Heart right ventricle (tissue), 16 donors: ENCODE measurements around the gene ALG10. TPM values are rescaled to one million over a fixed set of nuclear protein-coding genes. Genes with fewer than 3 reads are reported as not detected.
"Not testable (repeated sequence)": the region's sequence is repeated elsewhere in the genome, so short reads cannot be mapped to it uniquely, and the experiment has no call there.

Experiments
- ATAC-seq, 8 donors: fragments of 200-7000 bp; cut with Tn5 transposase; one replicate each; pipeline ENCODE4 v1.9.1; 2020; ENCODE audit warnings: mild to moderate bottlenecking in 8 of 8, moderate library complexity in 8 of 8, moderate number of reproducible peaks in 1 of 8
- DNase-seq, 2 donors: peaks; one replicate each; pipeline ENCODE4 v3.0.0-alpha.2; 2020
- H3K27ac ChIP-seq, 10 donors: fragments of 200-600 bp; sonication (generic) in 2 of 10; one replicate each; pipeline versions ENCODE4 v1.5.0 to v1.8.0; 2020 to 2022; ENCODE audit warnings: mild to moderate bottlenecking in 3 of 10
- H3K27me3 ChIP-seq, 7 donors: fragments of 200-600 bp; one replicate each; pipeline ENCODE4 v1.8.0; 2021 to 2022; ENCODE audit warnings: mild to moderate bottlenecking in 2 of 7
- H3K36me3 ChIP-seq, 9 donors: fragments of 200-600 bp; sonication (generic) in 1 of 9; one replicate each; pipeline versions ENCODE4 v1.5.0 to v1.8.0; 2020 to 2022; ENCODE audit warnings: mild to moderate bottlenecking in 2 of 9
- H3K4me1 ChIP-seq, 9 donors: fragments of 200-600 bp; sonication (generic) in 1 of 9; one replicate each; pipeline versions ENCODE4 v1.5.0 to v1.8.0; 2020 to 2022; ENCODE audit warnings: mild to moderate bottlenecking in 4 of 9
- H3K4me3 ChIP-seq, 10 donors: fragments of 200-600 bp; sonication (generic) in 2 of 10; one replicate each; pipeline versions ENCODE4 v1.5.0 to v1.8.0; 2020 to 2022; ENCODE audit warnings: mild to moderate bottlenecking in 7 of 10, moderate library complexity in 2 of 10
- H3K9me3 ChIP-seq, 11 donors: fragments of 200-600 bp in 10 of 11; sonication (generic) in 2 of 11; one replicate each; pipeline versions ENCODE4 v1.5.0 to v1.8.0; 2013 to 2022; ENCODE audit warnings: mild to moderate bottlenecking in 2 of 11, control low read depth in 1 of 11, moderate library complexity in 1 of 11
- CTCF ChIP-seq, 9 donors: fragments of 200-600 bp; sonication (generic) in 2 of 9; IDR thresholded peaks; one replicate each; pipeline versions ENCODE4 v1.5.0 to v1.8.0; 2021 to 2022; ENCODE audit warnings: antibody characterized with exemption in 9 of 9, mild to moderate bottlenecking in 5 of 9, moderate library complexity in 1 of 9
- WGBS, 2 donors: extraction: QIAGEN DNeasy Blood & Tissue Kit; methylation state at CpG; one replicate each; pipeline ENCODE4 v1.1.7; 2013; ENCODE audit warnings: inconsistent platforms in 1 of 2; 5-methylcytosine and 5-hydroxymethylcytosine counted together
- intact Hi-C, 10 donors: fragments of 100-400 bp; cut with DNase I; formaldehyde crosslinking; loops; one replicate each; pipeline versions ENCODE4 v1.11.1 to v1.14.2; 2022
- polyA plus RNA-seq, 2 donors: library from polyadenylated mRNA; stranded (reverse); fragments of 200-250 nt; gene quantifications; one replicate each; pipeline ENCODE4 v1.2.3, GENCODE V29; 2013
- total RNA-seq, 10 donors: library from RNA; stranded (reverse); fragmentation: NEBNext Ultra II Directional in 3 of 10; extraction: Animal tissue kit (Norgen Biotek cat#: 25700) in 3 of 10; gene quantifications; one replicate each; pipeline versions ENCODE4 v1.2.1 to v1.2.4, GENCODE V29; 2021 to 2023
- donor health status: Arrhythmogenic right ventricular cardiomyopathy.
- donor health status: ischemic (EF 13 %, LVEDD 7.1; RV severe dilation, severe dysfunction).
- donor health status: healthy with polysubstance abuse.
- donor health status: DM: no; HTN: yes; CAD: no.
- donor health status: DM: no; HTN: no; CAD: no.
- donor health status: ischemic (EF 25% LVEDD 6.9; RV normal size, moderate dysfunction).
- donor health status: ischemic (EF 25% LVEDD 5.7; RV mildly dilated, moderate dysfunction).
- donor health status: healthy.
- donor health status: DM: yes; HTN: yes; CAD: no.
- donor health status: Ischemic cardiomyopathy.
- donor health status: ischemic (EF 35%, LVEDD 5.7; RV mildly dilated, moderate dysfunction).
- donor health status: nonischemic (EF 11% LVEDD 7.7; RV severe dilation, severe dysfunction).
- donor health status: DM: yes; HTN: yes; CAD: no.
- donor health status: PGD.
- donor health status: ischemic (EF 29% LVEDD 5.4; RV normal size, mild dysfunction).
- donor health status: nonischemic (EF 23%, LVEDD 6.1; RV moderate dilation, normal function).

Gene ALG10
- total and polyA plus RNA-seq, 12 donors: 0.59 to 7.5 (median 4.5) TPM

- H3K4me1 ChIP-seq: no peaks in the 10 kb centered on the region
- TF ChIP-seq CTCF (IDR thresholded peaks at IDR 0.05): no peak
- DNase-seq: no peak
- H3K9me3 ChIP-seq: peaks cover 0 to 30% (median 2%) of the 10 kb centered on the region in 11 donors
- H3K36me3 ChIP-seq: no peaks in the 10 kb centered on the region
- H3K27ac ChIP-seq: no peak overlapping the region
- no peak overlapping the region for H3K4me3 ChIP-seq
- no peaks in the 10 kb centered on the region for H3K27me3 ChIP-seq
- no peak for ATAC-seq
- intact Hi-C loops: no loop called here
Observed at GRCh38 chr12:34046570-34046969, 24.3 kb downstream of the ALG10 start.

- DNase-seq, H3K36me3 ChIP-seq, intact Hi-C loops, H3K4me3 ChIP-seq, H3K27me3 ChIP-seq, H3K4me1 ChIP-seq, H3K27ac ChIP-seq, ATAC-seq: not testable (repeated sequence)
- peaks cover 0 to 39% (median 2%) of the 10 kb centered on the region in 11 donors for H3K9me3 ChIP-seq
- 68 to 69% methylated on average over 2 of the region's 2 CpGs for WGBS, 2 donors
Observed at GRCh38 chr12:34047855-34048254, 25.6 kb downstream of the ALG10 start.

GRCh38 chr12:34048714-34049113, 26.4 kb downstream of the ALG10 start:
- no peak overlapping the region for H3K27ac ChIP-seq
- no peak for ATAC-seq

GRCh38 chr12:34051486-34051885, 29.2 kb downstream of the ALG10 start:
- TF ChIP-seq CTCF (IDR thresholded peaks at IDR 0.05): no peak
- H3K4me1 ChIP-seq: no peaks in the 10 kb centered on the region
- H3K36me3 ChIP-seq: no peaks in the 10 kb centered on the region
- ATAC-seq (no peak), DNase-seq (no peak)
- intact Hi-C loops: no loop called here
- no peaks in the 10 kb centered on the region for H3K27me3 ChIP-seq
- WGBS, 2 donors: 61 to 64% methylated on average over 1 of the region's 1 CpG
- H3K27ac ChIP-seq: no peak overlapping the region
- H3K9me3 ChIP-seq: peaks cover 0 to 42% (median 2%) of the 10 kb centered on the region in 11 donors
- no peak overlapping the region for H3K4me3 ChIP-seq

More at GRCh38 chr12:34048714-34049113, 26.4 kb downstream of the ALG10 start:
- Histone ChIP-seq H3K4me3 (no peak overlapping the region), H3K4me1 (no peaks in the 10 kb centered on the region), H3K27me3 (no peaks in the 10 kb centered on the region), H3K36me3 (no peaks in the 10 kb centered on the region), H3K9me3 (peaks cover 0 to 42% (median 2%) of the 10 kb centered on the region in 11 donors)
- DNase-seq: no peak
- no peak for TF ChIP-seq CTCF (IDR thresholded peaks at IDR 0.05)
- intact Hi-C loops: no loop called here
- WGBS, 2 donors: 90 to 98% methylated on average over 2 of the region's 2 CpGs

GRCh38 chr12:34054938-34055337, 32.6 kb downstream of the ALG10 start:
- Histone ChIP-seq H3K4me1 (no peaks in the 10 kb centered on the region), H3K27me3 (no peaks in the 10 kb centered on the region), H3K9me3 (peaks cover 0 to 25% (median 0%) of the 10 kb centered on the region in 11 donors), H3K36me3 (no peaks in the 10 kb centered on the region), H3K27ac (no peak overlapping the region), H3K4me3 (no peak overlapping the region)
- whole genome bisulfite sequencing, 2 donors: 25% methylated on average over 1 of the region's 1 CpG
- no peak for ATAC-seq
- no peak for TF ChIP-seq CTCF (IDR thresholded peaks at IDR 0.05)
- no peak for DNase-seq
- intact Hi-C loops: no loop called here
